Gastrocnemius medialis (tissue), 4 donors: ENCODE measurements around the gene ACP6.

ENCODE experiments used
- POLR2A ChIP-seq, 2 donors: fragments of 450-650 bp; IDR thresholded peaks; one replicate each; pipeline ENCODE4 v1.6.1; 2017; ENCODE audit warnings: antibody characterized with exemption in 2 of 2, mild to moderate bottlenecking in 2 of 2, moderate library complexity in 2 of 2
- TF ChIP-seq, protein P1 (sequence below), 5 experiments: fragments of 450-650 bp in 3 of 5; fragments of 200-600 bp in 2 of 5; sonication (generic) in 2 of 5; IDR thresholded peaks in 4 of 5; conservative IDR thresholded peaks in 1 of 5; 1 replicate in 4 of 5; 2 replicates in 1 of 5; pipeline ENCODE4 v1.5.1; 2016 to 2019; ENCODE audit warnings: antibody characterized with exemption in 5 of 5, mild to moderate bottlenecking in 3 of 5, moderate library complexity in 3 of 5

DNA sequence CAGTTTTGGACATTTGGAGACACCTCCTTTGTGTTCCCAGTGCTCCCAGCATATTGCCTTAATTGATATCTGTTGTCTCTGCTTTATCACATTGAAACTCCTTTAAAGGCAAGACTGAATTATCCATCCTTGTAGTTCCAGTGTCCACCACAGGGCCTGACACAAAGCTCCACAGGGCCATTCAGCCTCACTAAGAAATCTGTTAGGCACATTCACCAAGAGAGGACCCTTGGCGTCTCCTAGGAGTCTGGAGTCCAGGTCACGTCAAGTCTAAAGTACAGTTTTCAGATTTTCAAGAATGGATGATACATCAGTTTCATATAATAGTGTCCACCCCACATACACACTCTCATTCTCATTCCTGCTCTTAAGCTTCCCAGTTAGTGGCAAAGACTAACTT lies 4.8 kb downstream of the ACP6 start:
- TF ChIP-seq POLR2A (IDR thresholded peaks at IDR 0.05): no peak
- TF ChIP-seq, protein P1, sequence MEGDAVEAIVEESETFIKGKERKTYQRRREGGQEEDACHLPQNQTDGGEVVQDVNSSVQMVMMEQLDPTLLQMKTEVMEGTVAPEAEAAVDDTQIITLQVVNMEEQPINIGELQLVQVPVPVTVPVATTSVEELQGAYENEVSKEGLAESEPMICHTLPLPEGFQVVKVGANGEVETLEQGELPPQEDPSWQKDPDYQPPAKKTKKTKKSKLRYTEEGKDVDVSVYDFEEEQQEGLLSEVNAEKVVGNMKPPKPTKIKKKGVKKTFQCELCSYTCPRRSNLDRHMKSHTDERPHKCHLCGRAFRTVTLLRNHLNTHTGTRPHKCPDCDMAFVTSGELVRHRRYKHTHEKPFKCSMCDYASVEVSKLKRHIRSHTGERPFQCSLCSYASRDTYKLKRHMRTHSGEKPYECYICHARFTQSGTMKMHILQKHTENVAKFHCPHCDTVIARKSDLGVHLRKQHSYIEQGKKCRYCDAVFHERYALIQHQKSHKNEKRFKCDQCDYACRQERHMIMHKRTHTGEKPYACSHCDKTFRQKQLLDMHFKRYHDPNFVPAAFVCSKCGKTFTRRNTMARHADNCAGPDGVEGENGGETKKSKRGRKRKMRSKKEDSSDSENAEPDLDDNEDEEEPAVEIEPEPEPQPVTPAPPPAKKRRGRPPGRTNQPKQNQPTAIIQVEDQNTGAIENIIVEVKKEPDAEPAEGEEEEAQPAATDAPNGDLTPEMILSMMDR (IDR thresholded peaks at IDR 0.05 in 4 of 5, conservative IDR thresholded peaks at IDR 0.05 in 1 of 5): no peak
